K562 (cell line): ENCODE measurements around the gene NPM3. TPM values are rescaled to one million over a fixed set of nuclear protein-coding genes. Genes with fewer than 3 reads are reported as not detected.

Experiments used
- ASH1L ChIP-seq: fragments of 450-650 bp; IDR thresholded peaks from 2 replicates; pipeline ENCODE4 v1.6.1; 2018; ENCODE audit warnings: borderline replicate concordance, mild to moderate bottlenecking, low read depth; ENCODE audit not compliant: partially characterized antibody
- BDP1 ChIP-seq: IDR thresholded peaks from 3 replicates; pipeline ENCODE4 v1.6.1; 2011; ENCODE audit not compliant: insufficient read length, insufficient read depth
- CBX1 ChIP-seq: sonication (generic); IDR thresholded peaks from 2 replicates; pipeline ENCODE4 v1.6.1; 2016; ENCODE audit warnings: antibody characterized with exemption, low read depth, mild to moderate bottlenecking
- CREBBP ChIP-seq: IDR thresholded peaks from one replicate; pipeline ENCODE4 v1.6.1; 2012; ENCODE audit warnings: low read depth, mild to moderate bottlenecking, control low read depth, inconsistent platforms, low read length
- DPF2 ChIP-seq: fragments of 450-650 bp; IDR thresholded peaks from 2 replicates; pipeline ENCODE4 v1.6.1; 2016
- E2F3 ChIP-seq: fragments of 250-450 bp; sonication (Bioruptor Pico); IDR thresholded peaks from 2 replicates; pipeline ENCODE4 v1.4.0; 2020; ENCODE audit warnings: mild to moderate bottlenecking
- E2F5 ChIP-seq: sonication (generic); formaldehyde crosslinking; IDR thresholded peaks from 2 replicates; pipeline ENCODE4 v1.8.0; 2022; ENCODE audit warnings: mild to moderate bottlenecking, missing genetic modification reagents
- HDAC8 ChIP-seq: fragments of 450-650 bp; IDR thresholded peaks from 2 replicates; pipeline ENCODE4 v1.6.1; 2016; ENCODE audit warnings: mild to moderate bottlenecking, missing genetic modification characterization, moderate library complexity, missing compliant biosample characterization
- MEIS2 ChIP-seq: fragments of 450-650 bp; IDR thresholded peaks from 2 replicates; pipeline ENCODE4 v1.6.1; 2014; ENCODE audit warnings: mild to moderate bottlenecking; ENCODE audit not compliant: partially characterized antibody
- NCOA1 ChIP-seq: fragments of 450-650 bp; IDR thresholded peaks from 2 replicates; pipeline ENCODE4 v1.6.1; 2016; ENCODE audit warnings: low read depth
- SMC3 ChIP-seq: conservative IDR thresholded peaks from 2 replicates; pipeline ENCODE4 v1.6.1; 2011; ENCODE audit warnings: low read depth, low read length, improper control_type of control experiment; ENCODE audit not compliant: insufficient read depth
- TEAD1 ChIP-seq, 2 experiments: fragments of 450-650 bp in 1 of 2; sonication (generic) in 1 of 2; formaldehyde crosslinking; IDR thresholded peaks; 2 replicates each; pipeline versions ENCODE4 v1.4.0 to v1.8.0; 2020 to 2022; ENCODE audit warnings: mild to moderate bottlenecking in 2 of 2, missing genetic modification reagents in 1 of 2
- ZNF121 ChIP-seq: sonication (generic); formaldehyde crosslinking; conservative IDR thresholded peaks from 2 replicates; pipeline ENCODE4 v1.8.0; 2022; ENCODE audit warnings: missing genetic modification reagents
- ZNF239 ChIP-seq: fragments of 250-450 bp; sonication (Bioruptor Pico); IDR thresholded peaks from 2 replicates; pipeline ENCODE4 v1.4.0; 2020; ENCODE audit warnings: mild to moderate bottlenecking
- ZNF280A ChIP-seq: fragments of 450-650 bp; IDR thresholded peaks from 2 replicates; pipeline ENCODE4 v1.6.1; 2018; ENCODE audit warnings: mild to moderate bottlenecking, low read depth; ENCODE audit not compliant: partially characterized antibody
- ZNF3 ChIP-seq: fragments of 250-450 bp; sonication (Bioruptor Pico); IDR thresholded peaks from 2 replicates; pipeline ENCODE4 v1.5.0; 2021; ENCODE audit warnings: mild to moderate bottlenecking, moderate library complexity
- polyA plus RNA-seq, 8 experiments: library from polyadenylated mRNA; depleted of rRNA in 4 of 8; stranded (reverse) in 5 of 8; unstranded in 3 of 8; fragments of >200 nt; fragmentation: Nextera tagmentation in 2 of 8; fragmentation: Illumina TruSeq in 1 of 8; extraction: Ambion mirVana in 2 of 8; extraction: Trizol in 1 of 8; gene quantifications; 2 replicates each; pipeline versions ENCODE4 v1.2.1 to v1.2.3, GENCODE V29; 2011 to 2014; ENCODE audit warnings: inconsistent platforms in 1 of 8, missing spikeins in 1 of 8
- total RNA-seq, 7 experiments: library from RNA; depleted of rRNA in 6 of 7; stranded (reverse); fragments of >200 nt in 6 of 7; fragmentation: Illumina TruSeq in 2 of 7; extraction: Trizol in 2 of 7; gene quantifications; 2 replicates each; pipeline versions ENCODE4 v1.2.1 to v1.2.3, GENCODE V29; 2011 to 2021; ENCODE audit warnings: low replicate concordance in 1 of 7
- TF ChIP-seq, protein P1 (sequence below): sonication (generic); formaldehyde crosslinking; IDR thresholded peaks from 2 replicates; pipeline ENCODE4 v1.8.0; 2022; ENCODE audit warnings: missing genetic modification reagents, mild to moderate bottlenecking, borderline replicate concordance
- TF ChIP-seq, protein P2 (sequence below): fragments of 450-650 bp; IDR thresholded peaks from 2 replicates; pipeline ENCODE4 v1.6.1; 2016; ENCODE audit warnings: missing biosample characterization, missing genetic modification characterization
- TF ChIP-seq, protein P3 (sequence below): sonication (generic); formaldehyde crosslinking; IDR thresholded peaks from 2 replicates; pipeline ENCODE4 v1.8.0; 2023; ENCODE audit warnings: mild to moderate bottlenecking, missing genetic modification reagents

NPM3 gene
- total and polyA plus RNA-seq, 9 of the 15 experiments (the other 6 are each of a cell fraction or from before 2014, with no cell fraction given) = 15.2 to 239 (median 114) TPM

DNA sequence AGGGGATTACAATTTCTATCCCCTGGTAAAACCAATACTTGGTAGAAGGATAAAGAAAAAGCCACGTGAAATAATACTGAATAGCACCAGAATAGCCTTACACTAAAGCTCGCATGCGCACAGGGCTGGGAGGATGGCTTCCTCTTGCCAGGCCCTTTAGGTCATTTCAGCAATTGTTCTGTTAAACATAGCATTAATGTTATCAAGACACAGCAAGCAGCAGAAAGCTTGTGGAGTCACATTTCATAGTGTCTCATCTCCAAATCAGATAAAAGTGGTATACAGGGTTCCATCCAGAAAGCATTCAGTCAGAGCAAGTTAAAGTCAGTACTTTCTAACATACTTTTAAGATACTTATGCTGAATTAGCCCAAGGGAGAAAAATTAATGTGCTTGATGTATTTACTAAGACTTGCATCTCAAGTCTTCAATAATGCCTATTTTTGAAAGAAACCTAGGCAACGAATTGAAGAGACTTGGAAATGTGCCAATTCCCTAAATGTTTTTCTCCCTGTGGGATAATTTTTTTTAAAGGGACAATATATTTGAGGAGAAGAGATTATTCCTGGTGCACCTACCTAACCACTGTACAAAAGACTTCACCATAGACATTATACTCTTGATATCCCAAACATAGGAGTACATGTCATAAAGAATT, 14.3 kb upstream of the NPM3 start (continued):
- TF ChIP-seq, protein P1, sequence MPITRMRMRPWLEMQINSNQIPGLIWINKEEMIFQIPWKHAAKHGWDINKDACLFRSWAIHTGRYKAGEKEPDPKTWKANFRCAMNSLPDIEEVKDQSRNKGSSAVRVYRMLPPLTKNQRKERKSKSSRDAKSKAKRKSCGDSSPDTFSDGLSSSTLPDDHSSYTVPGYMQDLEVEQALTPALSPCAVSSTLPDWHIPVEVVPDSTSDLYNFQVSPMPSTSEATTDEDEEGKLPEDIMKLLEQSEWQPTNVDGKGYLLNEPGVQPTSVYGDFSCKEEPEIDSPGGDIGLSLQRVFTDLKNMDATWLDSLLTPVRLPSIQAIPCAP (CRISPR knock-in tag) = no peak
- TF ChIP-seq E2F5 (CRISPR knock-in tag) (no peak), NCOA1 (no peak), E2F3 (CRISPR knock-in tag) (no peak), CBX1 (no peak), ZNF121 (CRISPR knock-in tag) (no peak), MEIS2 (peak; percentile 16), SMC3 (no peak), ASH1L (no peak), HDAC8 (tag) (no peak), CREBBP (no peak), BDP1 (no peak), ZNF280A (no peak), ZNF239 (no peak), ZNF3 (CRISPR knock-in tag) (no peak), TEAD1 (CRISPR knock-in tag; IDR thresholded peaks at IDR 0.05) (no peak), DPF2 (peak; percentile 34; the same call in 1 of the 2 replicates)
- TF ChIP-seq, protein P2, sequence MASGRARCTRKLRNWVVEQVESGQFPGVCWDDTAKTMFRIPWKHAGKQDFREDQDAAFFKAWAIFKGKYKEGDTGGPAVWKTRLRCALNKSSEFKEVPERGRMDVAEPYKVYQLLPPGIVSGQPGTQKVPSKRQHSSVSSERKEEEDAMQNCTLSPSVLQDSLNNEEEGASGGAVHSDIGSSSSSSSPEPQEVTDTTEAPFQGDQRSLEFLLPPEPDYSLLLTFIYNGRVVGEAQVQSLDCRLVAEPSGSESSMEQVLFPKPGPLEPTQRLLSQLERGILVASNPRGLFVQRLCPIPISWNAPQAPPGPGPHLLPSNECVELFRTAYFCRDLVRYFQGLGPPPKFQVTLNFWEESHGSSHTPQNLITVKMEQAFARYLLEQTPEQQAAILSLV (tag) = no peak
- TF ChIP-seq, protein P3, sequence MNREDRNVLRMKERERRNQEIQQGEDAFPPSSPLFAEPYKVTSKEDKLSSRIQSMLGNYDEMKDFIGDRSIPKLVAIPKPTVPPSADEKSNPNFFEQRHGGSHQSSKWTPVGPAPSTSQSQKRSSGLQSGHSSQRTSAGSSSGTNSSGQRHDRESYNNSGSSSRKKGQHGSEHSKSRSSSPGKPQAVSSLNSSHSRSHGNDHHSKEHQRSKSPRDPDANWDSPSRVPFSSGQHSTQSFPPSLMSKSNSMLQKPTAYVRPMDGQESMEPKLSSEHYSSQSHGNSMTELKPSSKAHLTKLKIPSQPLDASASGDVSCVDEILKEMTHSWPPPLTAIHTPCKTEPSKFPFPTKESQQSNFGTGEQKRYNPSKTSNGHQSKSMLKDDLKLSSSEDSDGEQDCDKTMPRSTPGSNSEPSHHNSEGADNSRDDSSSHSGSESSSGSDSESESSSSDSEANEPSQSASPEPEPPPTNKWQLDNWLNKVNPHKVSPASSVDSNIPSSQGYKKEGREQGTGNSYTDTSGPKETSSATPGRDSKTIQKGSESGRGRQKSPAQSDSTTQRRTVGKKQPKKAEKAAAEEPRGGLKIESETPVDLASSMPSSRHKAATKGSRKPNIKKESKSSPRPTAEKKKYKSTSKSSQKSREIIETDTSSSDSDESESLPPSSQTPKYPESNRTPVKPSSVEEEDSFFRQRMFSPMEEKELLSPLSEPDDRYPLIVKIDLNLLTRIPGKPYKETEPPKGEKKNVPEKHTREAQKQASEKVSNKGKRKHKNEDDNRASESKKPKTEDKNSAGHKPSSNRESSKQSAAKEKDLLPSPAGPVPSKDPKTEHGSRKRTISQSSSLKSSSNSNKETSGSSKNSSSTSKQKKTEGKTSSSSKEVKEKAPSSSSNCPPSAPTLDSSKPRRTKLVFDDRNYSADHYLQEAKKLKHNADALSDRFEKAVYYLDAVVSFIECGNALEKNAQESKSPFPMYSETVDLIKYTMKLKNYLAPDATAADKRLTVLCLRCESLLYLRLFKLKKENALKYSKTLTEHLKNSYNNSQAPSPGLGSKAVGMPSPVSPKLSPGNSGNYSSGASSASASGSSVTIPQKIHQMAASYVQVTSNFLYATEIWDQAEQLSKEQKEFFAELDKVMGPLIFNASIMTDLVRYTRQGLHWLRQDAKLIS (CRISPR knock-in tag) = no peak
